Activated naive CD4-positive, alpha-beta T cell treated with anti-CD3 and anti-CD28 coated beads, Interleukin-2, amount 50 U/mL, for 72 hours (primary cell): ENCODE data around the gene CMTM1. TPM values are rescaled to one million over a fixed set of nuclear protein-coding genes. Genes with fewer than 3 reads are reported as not detected.

Experiments used
- ATAC-seq, 2 donors: fragments of 150-1000 bp; cut with Tn5 transposase; 2 replicates each; pipeline ENCODE4 v1.10.0; 2021; ENCODE audit warnings: mild to moderate bottlenecking in 2 of 2, moderate library complexity in 2 of 2
- DNase-seq, 2 donors: peaks; one replicate each; pipeline ENCODE4 v3.0.0; 2021 to 2022; ENCODE audit warnings: low spot score in 2 of 2
- H3K27ac Mint-ChIP-seq, 2 donors: one replicate each; pipeline ENCODE4 v1.8.0; 2022; ENCODE audit warnings: mild to moderate bottlenecking in 2 of 2, mixed read lengths in 2 of 2
- H3K36me3 Mint-ChIP-seq, 2 donors: one replicate each; pipeline ENCODE4 v1.8.0; 2022; ENCODE audit warnings: mixed read lengths in 2 of 2
- H3K9me3 Mint-ChIP-seq, 2 donors: one replicate each; pipeline ENCODE4 v1.8.0; 2022; ENCODE audit warnings: mixed read lengths in 2 of 2
- total RNA-seq, 2 donors: library from RNA; stranded (reverse); gene quantifications; one replicate each; pipeline ENCODE4 v1.2.3, GENCODE V29; 2022

The CMTM1 gene
- 10 to 100 TPM; 13.0 to 13.1 TPM for total RNA-seq

- H3K27ac Mint-ChIP-seq: peak within 1 kb of the TSS in 1 of 2 donors; percentile 40
Observed at GRCh38 chr16:66566051-66566901, at the start of gene CMTM1. Gene CMTM1 (plus strand): TSS chr16:66566439. CDS start chr16:66566514, 75 bp downstream.

GRCh38 chr16:66516509-66516807, 49.8 kb upstream of the CMTM1 start:
- Mint-ChIP-seq H3K27ac (peak overlapping the region; percentile 90 to 94), H3K36me3 (no peaks in the 10 kb centered on the region), H3K9me3 (no peaks in the 10 kb centered on the region)
- peak in 1 of 2 donors; percentile 47 for ATAC-seq
- DNase-seq: no peak

More at GRCh38 chr16:66566051-66566901, at the start of gene CMTM1:
- DNase-seq (no peak), ATAC-seq (no peak)
- Mint-ChIP-seq H3K36me3 (peaks cover 4 to 42% of the 10 kb centered on the region in 2 donors), H3K9me3 (no peaks in the 10 kb centered on the region)

- Mint-ChIP-seq H3K27ac (peak overlapping the region; percentile 94 to 99), H3K36me3 (no peaks in the 10 kb centered on the region), H3K9me3 (no peaks in the 10 kb centered on the region)
- DNase-seq: peak; percentile 74 to 92
- peak; percentile 84 to 95 for ATAC-seq
Observed at GRCh38 chr16:66516808-66517585, 49.2 kb upstream of the CMTM1 start.

- Mint-ChIP-seq H3K36me3 (no peaks in the 10 kb centered on the region), H3K9me3 (no peaks in the 10 kb centered on the region), H3K27ac (peak overlapping the region; percentile 94 to 99)
- DNase-seq (no peak), ATAC-seq (no peak)
Observed at GRCh38 chr16:66517586-66518263, 48.5 kb upstream of the CMTM1 start.

GRCh38 chr16:66519482-66520373, 46.5 kb upstream of the CMTM1 start:
- ATAC-seq (no peak), DNase-seq (no peak)
- peak overlapping the region; percentile 84 to 91 for H3K27ac Mint-ChIP-seq
- no peaks in the 10 kb centered on the region for H3K9me3 Mint-ChIP-seq
- H3K36me3 Mint-ChIP-seq: no peaks in the 10 kb centered on the region

GRCh38 chr16:66520406-66521170, 45.7 kb upstream of the CMTM1 start:
- Mint-ChIP-seq H3K9me3 (no peaks in the 10 kb centered on the region), H3K27ac (peak overlapping the region; percentile 84 to 91), H3K36me3 (peaks cover 0 to 2% of the 10 kb centered on the region in 2 donors)
- ATAC-seq (no peak), DNase-seq (no peak)

- H3K27ac Mint-ChIP-seq: peak overlapping the region; percentile 91 to 97
- peaks cover 0 to 8% of the 10 kb centered on the region in 2 donors for H3K36me3 Mint-ChIP-seq
- H3K9me3 Mint-ChIP-seq: no peaks in the 10 kb centered on the region
- DNase-seq (no peak), ATAC-seq (no peak)
Observed at GRCh38 chr16:66521252-66521713, 45.0 kb upstream of the CMTM1 start.

GRCh38 chr16:66521951-66522771, 44.1 kb upstream of the CMTM1 start:
- DNase-seq: peak; percentile 84 to 98
- peak; percentile 94 for ATAC-seq
- Mint-ChIP-seq H3K27ac (peak overlapping the region; percentile 91 to 97), H3K36me3 (peaks cover 0 to 8% of the 10 kb centered on the region in 2 donors), H3K9me3 (no peaks in the 10 kb centered on the region)

GRCh38 chr16:66522816-66523590, 43.2 kb upstream of the CMTM1 start:
- H3K27ac Mint-ChIP-seq: peak overlapping the region; percentile 91 to 95
- DNase-seq (no peak), ATAC-seq (no peak)
- H3K9me3 Mint-ChIP-seq: no peaks in the 10 kb centered on the region
- H3K36me3 Mint-ChIP-seq: peaks cover 0 to 8% of the 10 kb centered on the region in 2 donors

GRCh38 chr16:66523861-66524354, 42.3 kb upstream of the CMTM1 start:
- DNase-seq (peak in 1 of 2 donors; percentile 29), ATAC-seq (no peak)
- Mint-ChIP-seq H3K9me3 (no peaks in the 10 kb centered on the region), H3K27ac (peak overlapping the region; percentile 90 to 91), H3K36me3 (peaks cover 0 to 8% of the 10 kb centered on the region in 2 donors)

- Mint-ChIP-seq H3K36me3 (peaks cover 0 to 8% of the 10 kb centered on the region in 2 donors), H3K9me3 (no peaks in the 10 kb centered on the region), H3K27ac (peak overlapping the region; percentile 90 to 91)
- DNase-seq (no peak), ATAC-seq (no peak)
Observed at GRCh38 chr16:66524601-66525164, 41.6 kb upstream of the CMTM1 start.

- Mint-ChIP-seq H3K27ac (peak overlapping the region; percentile 66 to 91), H3K36me3 (peaks cover 0 to 8% of the 10 kb centered on the region in 2 donors), H3K9me3 (no peaks in the 10 kb centered on the region)
- no peak for DNase-seq
- no peak for ATAC-seq
Observed at GRCh38 chr16:66525396-66526180, 40.7 kb upstream of the CMTM1 start.

GRCh38 chr16:66528294-66528693, 37.9 kb upstream of the CMTM1 start:
- DNase-seq (no peak), ATAC-seq (no peak)
- Mint-ChIP-seq H3K36me3 (peaks cover 0 to 8% of the 10 kb centered on the region in 2 donors), H3K27ac (no peak overlapping the region), H3K9me3 (no peaks in the 10 kb centered on the region)
